NB4 (cell line): ENCODE results near the gene TLCD1.

Experiments
- DNase-seq: peaks from one replicate; pipeline ENCODE4 v3.0.0; 2010; ENCODE audit warnings: low read depth
- H3K4me3 ChIP-seq: one replicate; pipeline ENCODE4 v1.5.1; 2011; ENCODE audit warnings: mild to moderate bottlenecking, low read depth, low read length, moderate library complexity
- MYC ChIP-seq: IDR thresholded peaks from 2 replicates; pipeline ENCODE4 v1.6.1; 2011; ENCODE audit warnings: low read depth, low read length
- POLR2A ChIP-seq: IDR thresholded peaks from 2 replicates; pipeline ENCODE4 v1.6.1; 2011; ENCODE audit warnings: mild to moderate bottlenecking; ENCODE audit not compliant: insufficient read length; ENCODE audit errors: extremely low read depth
- TF ChIP-seq, protein P1 (sequence below): IDR thresholded peaks from 2 replicates; pipeline ENCODE4 v1.6.1; 2011; ENCODE audit warnings: low read depth, low read length
- TF ChIP-seq, protein P2 (sequence below): IDR thresholded peaks from one replicate; pipeline ENCODE4 v1.5.1; 2012; ENCODE audit warnings: low read depth, low read length

The TLCD1 gene

DNA sequence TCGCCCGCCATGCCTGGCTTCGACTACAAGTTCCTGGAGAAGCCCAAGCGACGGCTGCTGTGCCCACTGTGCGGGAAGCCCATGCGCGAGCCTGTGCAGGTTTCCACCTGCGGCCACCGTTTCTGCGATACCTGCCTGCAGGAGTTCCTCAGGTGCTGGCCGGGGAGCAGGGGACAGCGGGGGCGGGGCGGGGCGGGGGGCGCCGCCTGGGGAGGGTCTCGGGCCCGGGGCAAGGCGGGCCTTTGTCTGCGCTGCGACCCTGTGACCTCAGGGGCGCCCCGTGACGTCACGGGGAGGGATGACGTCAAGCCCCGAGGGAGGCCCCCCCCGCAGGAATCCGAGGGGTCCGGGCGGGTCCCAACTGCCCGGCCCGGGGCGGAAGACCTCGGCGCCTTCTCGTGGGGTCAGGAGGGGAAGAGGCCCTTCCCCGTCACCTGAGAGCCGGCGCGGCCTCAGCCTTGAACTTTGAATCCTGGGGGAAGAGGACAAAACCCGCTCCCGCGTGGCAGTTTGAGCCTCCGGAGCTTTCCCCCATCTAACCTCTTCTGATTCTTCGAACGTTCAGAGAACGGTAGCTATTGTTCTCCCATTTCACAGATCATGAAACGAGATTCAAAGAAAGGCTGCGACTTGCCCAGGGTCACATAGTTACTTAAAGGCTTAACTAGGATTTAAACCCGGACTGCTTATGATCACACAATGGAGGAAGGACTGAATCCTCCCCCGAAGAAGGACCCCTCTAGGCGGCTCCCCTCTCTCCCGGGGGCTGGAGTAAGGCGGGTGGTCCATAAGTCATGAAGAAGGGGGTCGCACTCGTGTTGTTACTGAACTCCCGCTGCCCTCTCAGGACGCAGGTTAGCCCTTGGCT lies 18.3 kb upstream of the TLCD1 start:
- no peak for TF ChIP-seq MYC
- TF ChIP-seq, protein P1, sequence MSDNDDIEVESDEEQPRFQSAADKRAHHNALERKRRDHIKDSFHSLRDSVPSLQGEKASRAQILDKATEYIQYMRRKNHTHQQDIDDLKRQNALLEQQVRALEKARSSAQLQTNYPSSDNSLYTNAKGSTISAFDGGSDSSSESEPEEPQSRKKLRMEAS, result no peak
- no peak for TF ChIP-seq POLR2A
- TF ChIP-seq, protein P2, sequence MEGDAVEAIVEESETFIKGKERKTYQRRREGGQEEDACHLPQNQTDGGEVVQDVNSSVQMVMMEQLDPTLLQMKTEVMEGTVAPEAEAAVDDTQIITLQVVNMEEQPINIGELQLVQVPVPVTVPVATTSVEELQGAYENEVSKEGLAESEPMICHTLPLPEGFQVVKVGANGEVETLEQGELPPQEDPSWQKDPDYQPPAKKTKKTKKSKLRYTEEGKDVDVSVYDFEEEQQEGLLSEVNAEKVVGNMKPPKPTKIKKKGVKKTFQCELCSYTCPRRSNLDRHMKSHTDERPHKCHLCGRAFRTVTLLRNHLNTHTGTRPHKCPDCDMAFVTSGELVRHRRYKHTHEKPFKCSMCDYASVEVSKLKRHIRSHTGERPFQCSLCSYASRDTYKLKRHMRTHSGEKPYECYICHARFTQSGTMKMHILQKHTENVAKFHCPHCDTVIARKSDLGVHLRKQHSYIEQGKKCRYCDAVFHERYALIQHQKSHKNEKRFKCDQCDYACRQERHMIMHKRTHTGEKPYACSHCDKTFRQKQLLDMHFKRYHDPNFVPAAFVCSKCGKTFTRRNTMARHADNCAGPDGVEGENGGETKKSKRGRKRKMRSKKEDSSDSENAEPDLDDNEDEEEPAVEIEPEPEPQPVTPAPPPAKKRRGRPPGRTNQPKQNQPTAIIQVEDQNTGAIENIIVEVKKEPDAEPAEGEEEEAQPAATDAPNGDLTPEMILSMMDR, result no peak
- H3K4me3 ChIP-seq, result peak overlapping the region; percentile 88
- DNase-seq, result peak; percentile 58

GRCh38 chr17:28743243-28744103 lies 17.4 kb upstream of the TLCD1 start, which contains the start of gene TRAF4:
Gene TRAF4 (plus strand): TSS chr17:28744011. CDS start chr17:28744113, 102 bp downstream.
- DNase-seq, result peak; percentile 91
- TF ChIP-seq MYC (peak; percentile 48), POLR2A (peak; percentile 96)
- TF ChIP-seq, protein P1, result peak; percentile 29; the same call in 1 of the 2 replicates
- TF ChIP-seq, protein P2, result no peak
- H3K4me3 ChIP-seq, result peak within 1 kb of the TSS; percentile 88

- no peak overlapping the region for H3K4me3 ChIP-seq
- DNase-seq, result peak; percentile 97
- TF ChIP-seq MYC (peak; percentile 88), POLR2A (no peak)
- TF ChIP-seq, protein P2, result no peak
- TF ChIP-seq, protein P1, result peak; percentile 63
Measured at GRCh38 chr17:28741358-28742349, 15.6 kb upstream of the TLCD1 start.

DNA sequence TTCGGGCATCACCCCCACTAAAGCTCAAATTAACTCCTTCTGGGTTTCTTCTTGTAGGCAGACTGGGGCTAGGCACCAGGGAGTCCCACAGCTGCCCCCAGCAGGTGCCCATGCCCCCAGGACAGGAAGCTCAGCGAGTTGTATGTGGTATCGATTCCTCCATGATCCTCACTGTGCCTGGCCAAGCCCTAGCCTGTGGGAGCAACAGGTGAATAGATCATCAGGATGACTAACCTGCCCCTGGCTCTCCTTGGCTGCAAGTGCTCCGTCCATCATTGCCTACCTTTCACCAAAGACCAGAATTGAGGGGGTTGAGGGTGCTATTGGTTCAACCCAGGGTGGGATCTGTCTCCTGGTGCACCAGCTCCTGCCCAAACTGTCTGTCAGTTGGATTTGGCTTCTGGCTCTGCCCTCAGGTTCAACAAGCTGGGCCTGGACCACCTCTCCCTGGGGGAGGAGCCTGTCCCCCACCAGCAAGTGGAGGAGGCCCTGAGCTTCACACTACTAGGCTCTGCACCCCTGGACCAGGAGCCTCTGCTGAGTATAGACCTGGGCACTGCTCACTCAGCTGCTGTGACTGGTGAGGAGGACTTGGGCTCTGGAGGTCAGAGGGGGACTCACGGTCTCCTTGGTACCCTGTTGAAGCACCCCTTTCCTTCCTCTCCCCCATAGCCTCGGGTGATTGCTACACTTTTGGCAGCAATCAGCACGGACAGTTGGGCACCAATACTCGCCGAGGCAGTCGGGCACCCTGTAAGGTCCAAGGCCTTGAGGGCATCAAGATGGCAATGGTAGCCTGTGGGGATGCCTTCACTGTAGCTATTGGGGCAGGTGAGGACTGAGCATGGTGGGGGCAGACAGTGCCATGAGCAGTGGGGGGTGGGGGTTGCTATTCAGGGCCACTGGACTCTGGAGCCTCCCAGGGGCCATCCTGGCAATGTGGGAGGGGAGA lies 14.6 kb upstream of the TLCD1 start:
- no peak for DNase-seq
- TF ChIP-seq, protein P2, result no peak
- TF ChIP-seq MYC (no peak), POLR2A (no peak)
- TF ChIP-seq, protein P1, result no peak
- no peak overlapping the region for H3K4me3 ChIP-seq
